C4-2B (cell line): ENCODE data around the gene PHF5A.

Source experiments
- H3K27ac ChIP-seq: fragments of 450-650 bp; 2 replicates; pipeline ENCODE4 v1.5.1; 2017
- CTCF ChIP-seq: fragments of 450-650 bp; conservative IDR thresholded peaks from 2 replicates; pipeline ENCODE4 v1.5.1; 2017; ENCODE audit warnings: mild to moderate bottlenecking
- ZFX ChIP-seq: fragments of 450-650 bp; IDR thresholded peaks from 2 replicates; pipeline ENCODE4 v1.6.1; 2017

Gene PHF5A

GRCh38 chr22:41500303-41500702 is 31.8 kb upstream of the PHF5A start:
- TF ChIP-seq ZFX (no peak), CTCF (no peak)
- H3K27ac ChIP-seq, result no peak overlapping the region

GRCh38 chr22:41499624-41500280 is 31.3 kb upstream of the PHF5A start:
- H3K27ac ChIP-seq, result no peak overlapping the region
- TF ChIP-seq CTCF (no peak), ZFX (no peak)

GRCh38 chr22:41498303-41498835 is 29.9 kb upstream of the PHF5A start:
- TF ChIP-seq CTCF (no peak), ZFX (no peak)
- no peak overlapping the region for H3K27ac ChIP-seq

- H3K27ac ChIP-seq, result no peak overlapping the region
- TF ChIP-seq CTCF, result no peak
- TF ChIP-seq ZFX, result no peak
These were observed 23.0 kb upstream of the PHF5A start for GRCh38 chr22:41491374-41492100.

- no peak overlapping the region for H3K27ac ChIP-seq
These were observed 20.3 kb upstream of the PHF5A start for GRCh38 chr22:41488596-41489385.

GRCh38 chr22:41488076-41488475 is 19.6 kb upstream of the PHF5A start:
- TF ChIP-seq ZFX, result no peak
- no peak for TF ChIP-seq CTCF
- H3K27ac ChIP-seq, result no peak overlapping the region

More at GRCh38 chr22:41488596-41489385, 20.3 kb upstream of the PHF5A start:
- no peak for TF ChIP-seq ZFX
- no peak for TF ChIP-seq CTCF
